GM18861 (cell line): ENCODE data around the gene MAP3K4.

ENCODE experiments used
- ATAC-seq: cut with Tn5 transposase; IDR thresholded peaks from one replicate; pipeline ENCODE4 v1.9.1; 2021; ENCODE audit not compliant: unreplicated experiment

The MAP3K4 gene

GRCh38 chr6:161141173-161141572 is 149.6 kb downstream of the MAP3K4 start:
- ATAC-seq, result no peak

- ATAC-seq, result no peak
These were observed 151.4 kb downstream of the MAP3K4 start for GRCh38 chr6:161142957-161143296.

- ATAC-seq, result no peak
These were observed 152.3 kb downstream of the MAP3K4 start for GRCh38 chr6:161143663-161144430.

GRCh38 chr6:161150136-161150535 is 158.6 kb downstream of the MAP3K4 start:
- no peak for ATAC-seq

GRCh38 chr6:161150566-161150965 is 159.0 kb downstream of the MAP3K4 start:
- ATAC-seq, result no peak

- no peak for ATAC-seq
These were observed 159.6 kb downstream of the MAP3K4 start for GRCh38 chr6:161151059-161151645.

- ATAC-seq, result no peak
These were observed 160.3 kb downstream of the MAP3K4 start for GRCh38 chr6:161151660-161152526.

GRCh38 chr6:161152527-161152862 is 160.9 kb downstream of the MAP3K4 start:
- no peak for ATAC-seq

GRCh38 chr6:161152907-161153662 is 161.5 kb downstream of the MAP3K4 start:
- ATAC-seq, result no peak

- ATAC-seq, result no peak
These were observed 162.2 kb downstream of the MAP3K4 start for GRCh38 chr6:161153725-161154124.

- ATAC-seq, result no peak
These were observed 163.3 kb downstream of the MAP3K4 start for GRCh38 chr6:161154796-161155335.

- no peak for ATAC-seq
These were observed 169.6 kb downstream of the MAP3K4 start for GRCh38 chr6:161161121-161161520.

GRCh38 chr6:161161889-161162624 is 170.5 kb downstream of the MAP3K4 start:
- no peak for ATAC-seq

- no peak for ATAC-seq
These were observed 171.2 kb downstream of the MAP3K4 start for GRCh38 chr6:161162722-161163121.

- no peak for ATAC-seq
These were observed 172.1 kb downstream of the MAP3K4 start for GRCh38 chr6:161163466-161164181.

GRCh38 chr6:161164182-161164625 is 172.6 kb downstream of the MAP3K4 start:
- ATAC-seq, result no peak

- ATAC-seq, result no peak
These were observed 174.6 kb downstream of the MAP3K4 start for GRCh38 chr6:161166176-161166575.

GRCh38 chr6:161166677-161167076 is 175.1 kb downstream of the MAP3K4 start:
- ATAC-seq, result no peak
